ENCODE results near the gene AK9.
"Not testable (repeated sequence)": the region's sequence is repeated elsewhere in the genome, so short reads cannot be mapped to it uniquely, and the experiment has no call there.

The AK9 gene

GRCh38 chr6:109693111-109693510 is 2.1 kb upstream of the AK9 start:
- no peak for DNase-seq

GRCh38 chr6:109690373-109690736 is 647 bp downstream of the AK9 start:
- peak; percentile 85 for DNase-seq

DNA sequence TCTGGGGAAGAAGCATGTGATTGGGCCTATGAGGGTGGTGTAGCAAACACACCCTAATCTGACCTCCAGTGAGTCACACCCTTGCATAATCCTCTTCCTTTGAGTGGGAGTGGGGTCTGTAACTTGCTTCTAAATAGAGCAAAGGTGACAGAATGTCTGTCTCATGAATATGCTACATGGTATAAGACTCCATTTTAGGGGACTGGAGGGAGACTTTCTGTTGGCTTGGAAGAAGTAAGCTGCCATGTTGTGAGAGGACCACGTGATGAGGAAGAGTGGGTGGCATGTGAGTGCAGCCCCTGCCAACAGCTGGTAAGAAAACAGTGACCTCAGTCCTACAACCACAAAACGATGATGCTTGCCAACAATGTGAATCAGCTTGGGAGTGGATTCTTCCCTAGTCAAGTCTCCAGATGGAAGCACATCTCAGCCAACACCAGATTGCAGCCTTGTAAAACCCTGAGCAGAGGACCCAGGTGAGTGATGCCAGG is 3.7 kb downstream of the AK9 start:
- no peak for DNase-seq

DNA sequence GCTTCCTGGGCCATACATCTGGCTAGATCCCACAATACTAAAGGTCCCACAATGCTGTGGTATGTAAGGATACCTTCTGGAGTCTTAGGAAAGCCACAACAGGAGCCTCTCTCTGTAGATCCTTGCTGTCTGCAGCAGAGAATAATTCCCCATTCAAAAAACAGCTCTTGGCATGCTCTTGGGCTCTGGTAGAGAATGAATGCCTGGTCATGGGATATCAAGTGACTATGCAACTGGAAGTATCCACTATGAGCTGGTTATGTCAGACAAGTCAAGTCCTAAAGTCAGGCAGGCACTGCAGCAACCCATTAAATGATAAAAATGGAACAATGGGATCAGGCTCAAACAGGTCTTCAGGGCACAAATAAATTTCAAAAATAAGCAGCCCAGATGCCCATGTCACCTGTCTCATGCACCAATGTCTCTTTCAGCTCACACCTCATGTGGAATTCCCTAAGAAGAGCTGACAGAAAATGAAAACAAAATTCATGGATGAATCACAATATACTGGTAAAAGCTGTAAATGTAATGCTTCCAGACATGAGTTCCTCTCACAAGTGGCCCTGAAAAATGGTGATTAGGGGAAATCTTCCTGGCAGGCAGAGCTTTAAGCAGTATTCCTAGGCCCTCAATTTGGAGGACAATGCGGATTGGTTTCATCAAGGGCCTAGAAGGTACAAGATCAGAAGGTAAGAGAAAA is 4.3 kb downstream of the AK9 start:
- no peak for DNase-seq

- not testable (repeated sequence) for DNase-seq
These were observed 12.1 kb downstream of the AK9 start for GRCh38 chr6:109678661-109679505.

DNA sequence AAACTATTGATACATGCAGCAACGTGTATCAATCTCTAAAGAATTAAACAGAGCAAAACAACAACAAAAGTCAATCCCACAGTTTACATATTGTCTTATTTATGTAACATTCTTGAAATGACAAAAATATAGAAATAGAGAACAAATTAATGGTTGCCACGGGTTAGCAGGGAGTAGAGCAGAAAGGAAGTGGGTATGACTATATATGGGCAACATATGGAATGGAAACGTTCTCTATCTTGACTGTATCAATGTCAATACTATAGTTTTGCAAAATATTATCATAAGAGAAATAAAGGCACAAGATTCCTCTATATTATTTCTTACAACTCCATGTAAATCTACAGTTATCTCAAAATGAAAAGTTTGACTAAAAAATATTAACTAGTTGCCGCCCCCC is 12.8 kb downstream of the AK9 start:
- no peak for DNase-seq

- no peak for DNase-seq
These were observed 14.3 kb downstream of the AK9 start for GRCh38 chr6:109676724-109677123.

- DNase-seq = no peak
These were observed 18.2 kb downstream of the AK9 start for GRCh38 chr6:109672839-109673238.

DNA sequence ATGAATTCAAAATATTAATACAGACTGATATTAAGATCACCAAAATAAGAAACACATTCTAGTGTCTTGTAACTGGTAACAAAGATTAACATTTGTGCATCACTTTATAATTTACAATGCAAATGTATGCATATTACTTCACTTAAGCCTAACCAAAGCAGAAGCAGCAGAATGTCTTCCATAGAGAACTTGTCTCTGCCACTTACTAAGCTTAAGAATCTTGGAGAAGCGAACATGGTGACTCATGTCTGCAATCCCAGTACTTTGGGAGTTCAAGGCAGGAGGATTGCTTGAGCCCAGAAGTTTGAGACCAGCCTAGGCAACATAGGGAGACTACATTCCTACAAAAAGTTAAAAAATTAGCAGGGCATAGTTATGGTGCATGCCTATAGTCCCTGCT is 18.8 kb downstream of the AK9 start:
- DNase-seq = no peak

DNA sequence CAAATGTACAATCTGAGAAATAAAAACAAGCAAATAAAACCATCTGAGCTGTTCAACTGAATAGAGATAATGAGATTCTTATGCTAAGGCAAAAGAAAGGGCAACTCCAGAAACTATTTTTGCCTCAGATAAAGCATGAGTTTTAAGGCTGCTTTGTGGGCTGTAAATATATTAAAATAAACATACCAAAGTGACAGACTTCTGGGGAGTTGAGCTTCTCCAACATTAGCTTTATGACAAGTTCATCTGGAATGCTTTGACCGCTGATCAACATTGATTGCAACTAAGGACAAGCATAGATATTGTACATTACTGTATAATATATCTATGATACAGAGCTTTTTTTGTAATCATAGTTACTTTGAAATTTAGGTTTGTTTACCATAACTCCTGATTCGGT is 19.3 kb downstream of the AK9 start:
- no peak for DNase-seq

DNA sequence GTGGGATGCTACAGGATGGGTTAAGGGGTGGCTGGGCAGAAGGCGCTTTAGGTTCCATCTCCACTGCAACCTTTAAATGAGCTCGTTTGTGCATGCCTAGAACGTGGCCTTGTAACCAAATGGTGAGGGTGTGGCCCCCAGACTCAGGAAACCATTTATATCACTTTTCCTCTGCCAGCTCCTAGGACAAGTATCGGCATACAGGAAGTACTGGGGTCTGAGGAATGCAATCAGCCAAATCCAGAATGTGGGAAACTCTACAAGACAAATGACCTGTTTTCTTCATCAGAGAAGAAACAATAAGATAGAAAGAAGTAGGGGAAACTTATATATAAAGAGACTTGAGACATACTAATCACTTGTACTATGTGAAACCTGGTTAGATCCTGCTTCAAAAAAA is 21.2 kb downstream of the AK9 start:
- no peak for DNase-seq

GRCh38 chr6:109662192-109662591 is 28.8 kb downstream of the AK9 start:
- DNase-seq = no peak

GRCh38 chr6:109660526-109661320 is 30.3 kb downstream of the AK9 start:
- no peak for DNase-seq

GRCh38 chr6:109655761-109656262 is 35.2 kb downstream of the AK9 start:
- no peak for DNase-seq

GRCh38 chr6:109653264-109653663 is 37.7 kb downstream of the AK9 start:
- no peak for DNase-seq

DNA sequence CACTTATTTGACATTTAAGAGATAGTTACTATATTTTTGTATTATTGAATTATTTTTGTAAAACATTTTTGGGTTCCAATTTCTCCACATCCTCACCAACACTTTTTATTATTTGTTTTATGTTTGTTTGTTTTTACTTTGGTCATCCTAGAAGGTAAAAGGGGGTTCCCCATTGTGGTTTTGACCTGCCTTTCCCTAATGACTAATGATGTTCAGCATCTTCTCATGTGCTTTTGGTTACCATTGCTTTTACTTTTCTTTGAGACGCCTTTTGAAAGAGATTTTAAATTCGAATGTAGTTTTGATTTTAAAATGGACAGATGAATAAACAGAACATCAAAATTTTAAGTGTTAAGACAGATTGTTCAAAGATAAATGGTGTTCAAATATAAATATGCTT is 46.9 kb downstream of the AK9 start:
- no peak for DNase-seq

GRCh38 chr6:109632405-109632804 is 58.6 kb downstream of the AK9 start:
- no peak for DNase-seq

GRCh38 chr6:109631403-109631802 is 59.6 kb downstream of the AK9 start:
- no peak for DNase-seq

DNA sequence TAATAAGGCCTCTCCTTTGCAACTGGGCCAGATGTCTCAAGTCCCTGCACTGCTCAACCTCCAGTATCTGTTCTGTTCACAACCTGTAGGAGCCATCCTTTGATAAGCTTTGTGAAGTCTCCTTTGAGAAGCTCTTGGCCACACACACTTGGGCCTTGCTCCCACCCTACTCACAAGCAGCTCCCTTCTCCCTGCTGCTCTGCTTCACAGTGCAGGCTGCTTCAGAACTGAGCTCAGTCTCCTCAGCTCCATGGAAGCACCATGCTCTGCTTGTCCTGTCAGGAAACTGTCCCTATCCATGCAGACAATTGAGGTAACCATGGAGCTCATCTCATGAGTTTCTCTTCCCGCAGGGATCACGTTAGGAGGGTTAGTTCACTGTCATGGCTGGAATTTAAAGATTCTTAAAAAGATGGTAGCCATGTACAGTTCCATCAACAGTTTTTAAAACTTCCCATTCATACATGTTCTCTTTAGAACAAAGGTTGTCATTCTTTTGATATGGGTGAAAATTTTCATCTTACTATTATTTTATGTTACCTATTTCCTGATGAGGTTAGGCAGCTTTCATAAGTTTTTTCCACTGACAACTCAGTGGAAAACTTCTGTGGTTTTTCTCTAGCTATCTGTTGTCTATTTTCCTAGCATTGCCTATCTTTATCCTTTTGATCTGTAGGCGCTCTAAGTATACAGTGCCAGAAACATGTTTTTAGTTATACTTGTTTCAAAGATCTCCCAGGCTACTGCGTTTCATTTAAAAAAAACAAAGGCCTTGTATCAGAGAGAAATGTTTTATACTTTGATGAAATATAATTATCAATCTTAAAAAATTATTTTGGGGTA is 62.6 kb downstream of the AK9 start:
- DNase-seq = no peak

- no peak for DNase-seq
These were observed 64.7 kb downstream of the AK9 start for GRCh38 chr6:109626311-109626710.

- DNase-seq = no peak
These were observed 65.8 kb downstream of the AK9 start for GRCh38 chr6:109625199-109625598.

GRCh38 chr6:109623288-109623687 is 67.7 kb downstream of the AK9 start:
- no peak for DNase-seq

Measured in retina (tissue), 1 donor.